HG02571 (cell line): Measurements from ENCODE around the gene DSE.
"Not testable (repeated sequence)": the region's sequence is repeated elsewhere in the genome, so short reads cannot be mapped to it uniquely, and the experiment has no call there.

ENCODE experiments used
- ATAC-seq: cut with Tn5 transposase; IDR thresholded peaks from one replicate; pipeline ENCODE4 v1.9.1; 2021; ENCODE audit warnings: mild to moderate bottlenecking, moderate library complexity; ENCODE audit not compliant: unreplicated experiment

Gene DSE

GRCh38 chr6:116370760-116371119 is at the start of gene DSE:
DSE (plus strand) TSS chr6:116370947; CDS start chr6:116399251, 28,304 bp downstream.
- ATAC-seq = peak; percentile 75

- ATAC-seq = not testable (repeated sequence)
These were observed 48.8 kb upstream of the DSE start for GRCh38 chr6:116321933-116322332.

- no peak for ATAC-seq
These were observed 46.9 kb upstream of the DSE start for GRCh38 chr6:116323863-116324262.

GRCh38 chr6:116325634-116326132 is 45.1 kb upstream of the DSE start:
- not testable (repeated sequence) for ATAC-seq

- no peak for ATAC-seq
These were observed 44.5 kb upstream of the DSE start for GRCh38 chr6:116326181-116326671.

- no peak for ATAC-seq
These were observed 43.8 kb upstream of the DSE start for GRCh38 chr6:116326996-116327395.

GRCh38 chr6:116327803-116328527 is 42.8 kb upstream of the DSE start:
- no peak for ATAC-seq

GRCh38 chr6:116328528-116328903 is 42.2 kb upstream of the DSE start:
- no peak for ATAC-seq

GRCh38 chr6:116329156-116329555 is 41.6 kb upstream of the DSE start:
- ATAC-seq = no peak

- no peak for ATAC-seq
These were observed 40.2 kb upstream of the DSE start for GRCh38 chr6:116330511-116330910.

- no peak for ATAC-seq
These were observed 38.7 kb upstream of the DSE start for GRCh38 chr6:116332096-116332495.

GRCh38 chr6:116334638-116335409 is 35.9 kb upstream of the DSE start:
- ATAC-seq = not testable (repeated sequence)

GRCh38 chr6:116335612-116336215 is 35.0 kb upstream of the DSE start:
- no peak for ATAC-seq

GRCh38 chr6:116338943-116339342 is 31.8 kb upstream of the DSE start:
- no peak for ATAC-seq

GRCh38 chr6:116340625-116341024 is 30.1 kb upstream of the DSE start:
- not testable (repeated sequence) for ATAC-seq

- no peak for ATAC-seq
These were observed 21.5 kb upstream of the DSE start for GRCh38 chr6:116349216-116349615.

GRCh38 chr6:116351101-116351500 is 19.6 kb upstream of the DSE start:
- ATAC-seq = no peak

- ATAC-seq = peak; percentile 67
These were observed 18.0 kb upstream of the DSE start for GRCh38 chr6:116352515-116353471.

- no peak for ATAC-seq
These were observed 16.5 kb upstream of the DSE start for GRCh38 chr6:116354236-116354635.

GRCh38 chr6:116355796-116356195 is 15.0 kb upstream of the DSE start:
- ATAC-seq = no peak
